Measurements from ENCODE around the gene LRRC10B.

- TF ChIP-seq CTCF (IDR thresholded peaks at IDR 0.05) (no peak), POLR2A (IDR thresholded peaks at IDR 0.05) (no peak)
Measured at GRCh38 chr11:61524446-61524845, 15.9 kb downstream of the LRRC10B start.

Measured in thyroid gland (tissue), 4 donors.